ENCODE measurements around the gene ZNF513.

- TF ChIP-seq CTCF (IDR thresholded peaks at IDR 0.05) (no peak), POLR2A (IDR thresholded peaks at IDR 0.05) (no peak)
Observed at GRCh38 chr2:27377618-27378095, 2.9 kb downstream of the ZNF513 start.

All from suprapubic skin (tissue), 3 donors.